GM06990 (cell line): Measurements from ENCODE around the gene KRTAP10-10.

Experiments
- DNase-seq: peaks from one replicate; pipeline ENCODE4 v3.0.0-alpha.2; 2011; ENCODE audit not compliant: insufficient read length; ENCODE audit errors: extremely low read depth
- H3K27me3 ChIP-seq: replicated peaks from 2 replicates; pipeline ENCODE4 v1.6.0; 2011; ENCODE audit warnings: low read length; ENCODE audit not compliant: control insufficient read depth, insufficient read depth
- H3K36me3 ChIP-seq: 2 replicates; pipeline ENCODE4 v1.5.1; 2011; ENCODE audit warnings: low read length; ENCODE audit not compliant: control insufficient read depth, insufficient read depth
- H3K4me3 ChIP-seq: replicated peaks from 2 replicates; pipeline ENCODE4 v1.5.1; 2011; ENCODE audit warnings: low read depth, mild to moderate bottlenecking, control low read depth, low read length
- CTCF ChIP-seq: IDR thresholded peaks from 2 replicates; pipeline ENCODE4 v1.5.1; 2011; ENCODE audit warnings: low read length, control low read depth, mild to moderate bottlenecking, inconsistent platforms; ENCODE audit not compliant: insufficient read depth, poor library complexity, severe bottlenecking

The KRTAP10-10 gene

GRCh38 chr21:44648557-44649311, 11.6 kb downstream of the KRTAP10-10 start:
- no peak for TF ChIP-seq CTCF
- DNase-seq: no peak
- no peak overlapping the region for H3K4me3 ChIP-seq
- H3K36me3 ChIP-seq: no peaks in the 10 kb centered on the region
- no peaks in the 10 kb centered on the region for H3K27me3 ChIP-seq

GRCh38 chr21:44649521-44650100, 12.5 kb downstream of the KRTAP10-10 start:
- Histone ChIP-seq H3K27me3 (no peaks in the 10 kb centered on the region), H3K36me3 (no peaks in the 10 kb centered on the region), H3K4me3 (no peak overlapping the region)
- no peak for TF ChIP-seq CTCF
- no peak for DNase-seq

- no peak for DNase-seq
- Histone ChIP-seq H3K4me3 (no peak overlapping the region), H3K27me3 (no peaks in the 10 kb centered on the region), H3K36me3 (no peaks in the 10 kb centered on the region)
- no peak for TF ChIP-seq CTCF
Observed at GRCh38 chr21:44650265-44650972, 13.3 kb downstream of the KRTAP10-10 start.

- no peak for DNase-seq
- Histone ChIP-seq H3K4me3 (no peak overlapping the region), H3K36me3 (no peaks in the 10 kb centered on the region), H3K27me3 (no peaks in the 10 kb centered on the region)
- TF ChIP-seq CTCF: no peak
Observed at GRCh38 chr21:44650973-44651675, 14.0 kb downstream of the KRTAP10-10 start.

- H3K4me3 ChIP-seq: no peak overlapping the region
- no peaks in the 10 kb centered on the region for H3K27me3 ChIP-seq
- DNase-seq: no peak
- no peaks in the 10 kb centered on the region for H3K36me3 ChIP-seq
- no peak for TF ChIP-seq CTCF
Observed at GRCh38 chr21:44653123-44653522, 16.0 kb downstream of the KRTAP10-10 start.
